ENCODE data around the gene MAP3K6.

Gene MAP3K6

DNA sequence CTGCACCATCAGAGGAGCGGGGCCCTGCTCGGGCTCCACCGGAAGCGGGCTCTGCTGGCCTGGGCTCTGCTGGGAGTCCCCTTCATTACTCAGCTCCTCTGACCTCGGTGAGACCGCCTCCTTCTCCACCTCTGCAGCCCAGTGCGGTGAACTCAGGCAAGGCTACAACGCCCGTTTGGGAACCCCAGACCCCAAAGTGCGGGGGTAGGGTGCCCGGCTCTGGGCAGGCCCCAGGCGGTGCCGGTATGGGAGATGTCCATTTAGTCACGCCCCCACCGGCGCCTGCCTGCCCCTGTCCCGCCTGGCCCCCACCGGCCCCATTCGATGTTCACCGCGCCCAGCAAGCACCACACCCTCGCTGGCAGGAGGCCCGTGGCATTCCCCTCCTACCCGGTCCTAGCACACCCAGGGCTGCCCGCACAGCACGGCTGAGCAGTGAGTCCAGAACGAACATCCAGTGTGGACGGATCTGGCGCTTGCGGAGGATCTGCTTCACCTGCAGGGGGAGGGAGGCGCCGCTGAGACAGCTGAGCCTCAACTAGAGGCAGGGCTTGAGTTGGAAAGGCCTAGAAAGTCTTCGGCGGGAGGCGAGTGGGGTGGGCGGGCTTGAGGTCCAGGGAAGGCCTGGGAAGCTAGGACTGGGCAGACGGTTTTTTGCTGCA is 10.0 kb downstream of the MAP3K6 start:
- TF ChIP-seq, protein P1, sequence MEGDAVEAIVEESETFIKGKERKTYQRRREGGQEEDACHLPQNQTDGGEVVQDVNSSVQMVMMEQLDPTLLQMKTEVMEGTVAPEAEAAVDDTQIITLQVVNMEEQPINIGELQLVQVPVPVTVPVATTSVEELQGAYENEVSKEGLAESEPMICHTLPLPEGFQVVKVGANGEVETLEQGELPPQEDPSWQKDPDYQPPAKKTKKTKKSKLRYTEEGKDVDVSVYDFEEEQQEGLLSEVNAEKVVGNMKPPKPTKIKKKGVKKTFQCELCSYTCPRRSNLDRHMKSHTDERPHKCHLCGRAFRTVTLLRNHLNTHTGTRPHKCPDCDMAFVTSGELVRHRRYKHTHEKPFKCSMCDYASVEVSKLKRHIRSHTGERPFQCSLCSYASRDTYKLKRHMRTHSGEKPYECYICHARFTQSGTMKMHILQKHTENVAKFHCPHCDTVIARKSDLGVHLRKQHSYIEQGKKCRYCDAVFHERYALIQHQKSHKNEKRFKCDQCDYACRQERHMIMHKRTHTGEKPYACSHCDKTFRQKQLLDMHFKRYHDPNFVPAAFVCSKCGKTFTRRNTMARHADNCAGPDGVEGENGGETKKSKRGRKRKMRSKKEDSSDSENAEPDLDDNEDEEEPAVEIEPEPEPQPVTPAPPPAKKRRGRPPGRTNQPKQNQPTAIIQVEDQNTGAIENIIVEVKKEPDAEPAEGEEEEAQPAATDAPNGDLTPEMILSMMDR (IDR thresholded peaks at IDR 0.05; ENCODE audit: low read depth, low read length, missing control alignments): no peak
- no peak overlapping the region for H3K4me3 ChIP-seq (ENCODE audit: low read depth, low read length)
- in situ Hi-C loops (cut with HindIII; ENCODE audit: low sequenced_read_pairs): no loop called here
- no peak for DNase-seq (ENCODE audit: low read depth)

DNA sequence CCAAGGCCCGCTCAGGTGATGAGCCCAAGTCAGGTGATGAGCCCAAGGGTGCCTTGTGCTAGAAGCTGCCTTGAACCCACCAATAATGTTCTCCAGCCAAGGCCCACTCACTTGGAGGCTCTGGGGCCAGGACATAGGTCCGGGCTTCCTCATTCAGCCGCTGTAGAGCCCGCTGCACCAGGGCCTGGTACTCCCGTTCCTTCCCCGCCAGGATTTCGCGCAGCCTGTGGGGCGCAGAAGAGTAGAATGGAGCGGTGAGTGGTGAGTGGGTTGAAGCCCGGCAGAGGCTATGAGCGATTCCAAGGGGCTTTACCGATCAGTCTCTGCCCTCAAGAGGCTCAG is 10.5 kb downstream of the MAP3K6 start:
- no peak for DNase-seq (ENCODE audit: low read depth)
- H3K4me3 ChIP-seq (ENCODE audit: low read depth, low read length): no peak overlapping the region
- TF ChIP-seq, protein P1 (IDR thresholded peaks at IDR 0.05; ENCODE audit: low read depth, low read length, missing control alignments): no peak
- in situ Hi-C loops (cut with HindIII; ENCODE audit: low sequenced_read_pairs): no loop called here

DNA sequence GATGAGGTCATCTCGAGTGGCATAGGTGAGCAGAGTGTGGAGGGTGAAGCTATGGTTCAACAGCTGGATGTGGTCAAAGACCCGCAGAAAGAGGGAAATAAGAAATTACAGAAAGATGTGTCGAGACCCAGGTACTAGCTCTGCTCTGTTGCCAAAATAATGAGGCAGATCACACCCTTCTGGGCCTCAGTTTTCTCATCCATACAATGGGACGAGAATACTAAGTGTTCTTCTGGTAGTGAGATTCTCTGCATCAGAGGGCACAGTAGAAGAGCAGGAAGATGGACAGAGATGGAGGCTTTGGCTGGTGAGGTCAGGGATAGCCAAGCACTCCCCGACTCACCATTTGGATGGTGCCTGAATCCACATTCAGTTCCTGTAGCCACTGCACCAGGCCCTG is 11.1 kb downstream of the MAP3K6 start:
- H3K4me3 ChIP-seq (ENCODE audit: low read depth, low read length): no peak overlapping the region
- no peak for DNase-seq (ENCODE audit: low read depth)
- TF ChIP-seq, protein P1 (IDR thresholded peaks at IDR 0.05; ENCODE audit: low read depth, low read length, missing control alignments): no peak
- in situ Hi-C loops (cut with HindIII; ENCODE audit: low sequenced_read_pairs): no loop called here

DNA sequence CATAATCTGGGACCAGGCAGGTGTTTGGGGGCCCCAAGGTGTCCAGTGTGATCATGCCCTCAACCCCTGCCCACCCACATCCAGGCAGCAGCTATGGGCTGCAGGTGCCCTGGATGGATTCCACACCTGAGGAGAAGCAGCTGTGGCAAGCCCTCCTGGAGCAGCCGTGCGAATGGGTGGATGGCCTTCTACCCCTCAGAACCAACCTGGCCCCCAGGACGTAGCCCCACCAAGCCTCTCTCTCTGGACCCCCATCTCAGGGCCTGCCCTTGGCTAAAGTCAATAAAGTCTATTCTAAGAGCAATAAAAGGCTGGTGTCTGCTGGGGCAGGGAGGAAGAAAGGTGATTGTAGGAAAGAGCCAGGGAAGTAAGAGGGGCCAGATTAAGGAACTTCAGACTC is 13.1 kb downstream of the MAP3K6 start:
- TF ChIP-seq, protein P1 (IDR thresholded peaks at IDR 0.05; ENCODE audit: low read depth, low read length, missing control alignments): no peak
- no peak overlapping the region for H3K4me3 ChIP-seq (ENCODE audit: low read depth, low read length)
- in situ Hi-C loops (cut with HindIII; ENCODE audit: low sequenced_read_pairs): no loop called here
- no peak for DNase-seq (ENCODE audit: low read depth)

DNA sequence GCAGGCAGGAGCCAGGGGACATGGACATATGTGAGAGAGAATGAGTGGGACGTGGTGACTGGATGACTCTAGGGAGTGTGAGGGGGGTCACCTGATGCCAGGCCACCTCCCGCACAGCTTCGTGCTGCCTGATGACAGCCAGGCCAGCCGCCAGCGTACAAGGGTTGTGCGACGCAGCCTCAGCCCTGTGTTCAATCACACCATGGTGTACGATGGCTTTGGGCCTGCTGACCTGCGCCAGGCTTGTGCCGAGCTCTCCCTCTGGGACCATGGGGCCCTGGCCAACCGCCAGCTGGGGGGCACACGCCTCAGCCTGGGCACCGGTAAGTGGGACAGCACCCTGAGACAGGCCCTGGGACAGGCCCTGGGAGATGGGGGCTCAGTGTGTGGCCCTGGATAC is 13.6 kb downstream of the MAP3K6 start:
- H3K4me3 ChIP-seq (ENCODE audit: low read depth, low read length): no peak overlapping the region
- TF ChIP-seq, protein P1 (IDR thresholded peaks at IDR 0.05; ENCODE audit: low read depth, low read length, missing control alignments): no peak
- DNase-seq (ENCODE audit: low read depth): no peak
- in situ Hi-C loops (cut with HindIII; ENCODE audit: low sequenced_read_pairs): no loop called here

DNA sequence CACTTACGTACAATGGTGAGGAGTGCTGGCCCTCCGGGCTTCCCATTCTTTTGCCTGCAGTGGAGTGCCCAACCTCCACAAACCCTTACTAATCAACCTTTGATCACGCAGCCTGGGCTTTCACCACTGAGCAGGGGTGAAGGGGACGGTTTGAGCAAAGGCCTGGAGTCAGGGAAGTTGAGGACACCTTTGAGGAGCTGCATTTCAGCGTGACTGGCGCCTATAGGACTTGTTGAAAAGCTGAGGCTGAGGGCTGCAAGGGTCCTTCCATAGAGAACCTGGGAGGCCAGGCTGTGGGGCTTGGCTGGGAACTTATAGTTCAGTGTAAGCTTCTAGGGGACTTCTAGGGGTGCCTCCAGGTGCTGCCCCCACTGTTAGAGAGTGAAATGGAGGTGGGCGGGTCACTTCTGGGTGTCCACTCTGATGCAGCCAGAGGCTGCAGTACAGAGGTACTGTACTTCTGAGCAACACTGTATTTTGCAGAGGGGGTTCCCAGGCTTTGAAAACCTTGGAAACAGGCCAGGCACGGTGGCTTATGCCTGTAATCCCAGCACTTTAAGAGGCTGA is 15.1 kb downstream of the MAP3K6 start:
- H3K4me3 ChIP-seq (ENCODE audit: low read depth, low read length): no peak overlapping the region
- in situ Hi-C loops (cut with HindIII; ENCODE audit: low sequenced_read_pairs): no loop called here
- TF ChIP-seq, protein P1 (IDR thresholded peaks at IDR 0.05; ENCODE audit: low read depth, low read length, missing control alignments): no peak
- no peak for DNase-seq (ENCODE audit: low read depth)
